Measurements from ENCODE around the gene NOS1AP. TPM values are rescaled to one million over a fixed set of nuclear protein-coding genes. Genes with fewer than 3 reads are reported as not detected.

Gene NOS1AP
- total and polyA plus RNA-seq, 9 donors: 0.50 to 4.4 (median 1.5) TPM

GRCh38 chr1:162317621-162318020, 248.1 kb downstream of the NOS1AP start:
- intact Hi-C loops (cut with DNase I): no loop called here
- 62 to 82% (median 73%) methylated on average over 5 of the region's 5 CpGs for WGBS, 3 donors
- no peaks in the 10 kb centered on the region for H3K27me3 ChIP-seq

GRCh38 chr1:162319493-162320175, 250.1 kb downstream of the NOS1AP start:
- DNase-seq: no peak
- WGBS, 3 donors: 35 to 55% (median 50%) methylated on average over 9 of the region's 9 CpGs
- H3K36me3 ChIP-seq: no peaks in the 10 kb centered on the region
- H3K9me3 ChIP-seq: no peaks in the 10 kb centered on the region
- H3K4me3 ChIP-seq: no peak overlapping the region
- H3K27me3 ChIP-seq: no peaks in the 10 kb centered on the region
- no peaks in the 10 kb centered on the region for H3K4me1 ChIP-seq (ENCODE audit: insufficient read depth)
- H3K27ac ChIP-seq: no peak overlapping the region
- intact Hi-C loops (cut with DNase I): no loop called here
- no peak for TF ChIP-seq POLR2A (IDR thresholded peaks at IDR 0.05)
- TF ChIP-seq EP300 (IDR thresholded peaks at IDR 0.05): no peak
- TF ChIP-seq CTCF (IDR thresholded peaks at IDR 0.05): no peak

More at GRCh38 chr1:162317621-162318020, 248.1 kb downstream of the NOS1AP start:
- Histone ChIP-seq H3K9me3 (no peaks in the 10 kb centered on the region), H3K4me3 (no peak overlapping the region), H3K36me3 (no peaks in the 10 kb centered on the region), H3K27ac (no peak overlapping the region), H3K4me1 (ENCODE audit: insufficient read depth) (no peaks in the 10 kb centered on the region)
- TF ChIP-seq CTCF (IDR thresholded peaks at IDR 0.05) (no peak), EP300 (IDR thresholded peaks at IDR 0.05) (no peak), POLR2A (IDR thresholded peaks at IDR 0.05) (no peak)
- DNase-seq: no peak

GRCh38 chr1:162321809-162322422, 252.4 kb downstream of the NOS1AP start:
- no peak for DNase-seq
- intact Hi-C loops (cut with DNase I): no loop called here
- Histone ChIP-seq H3K36me3 (no peaks in the 10 kb centered on the region), H3K9me3 (no peaks in the 10 kb centered on the region), H3K4me1 (ENCODE audit: insufficient read depth) (no peaks in the 10 kb centered on the region), H3K27me3 (no peaks in the 10 kb centered on the region), H3K27ac (no peak overlapping the region), H3K4me3 (no peak overlapping the region)
- TF ChIP-seq CTCF (IDR thresholded peaks at IDR 0.05) (no peak), POLR2A (IDR thresholded peaks at IDR 0.05) (no peak), EP300 (IDR thresholded peaks at IDR 0.05) (no peak)
- WGBS, 3 donors: 90 to 95% (median 94%) methylated on average over 6 of the region's 6 CpGs

GRCh38 chr1:162323023-162323422, 253.5 kb downstream of the NOS1AP start:
- TF ChIP-seq CTCF (IDR thresholded peaks at IDR 0.05) (no peak), POLR2A (IDR thresholded peaks at IDR 0.05) (no peak), EP300 (IDR thresholded peaks at IDR 0.05) (no peak)
- no peaks in the 10 kb centered on the region for H3K9me3 ChIP-seq
- H3K27ac ChIP-seq: no peak overlapping the region
- no peak for DNase-seq
- H3K4me1 ChIP-seq (ENCODE audit: insufficient read depth): no peaks in the 10 kb centered on the region
- intact Hi-C loops (cut with DNase I): no loop called here
- H3K36me3 ChIP-seq: no peaks in the 10 kb centered on the region
- no peaks in the 10 kb centered on the region for H3K27me3 ChIP-seq
- 83 to 87% (median 83%) methylated on average over 5 of the region's 5 CpGs for WGBS, 3 donors
- H3K4me3 ChIP-seq: no peak overlapping the region

All from ovary (tissue), 9 donors.